Stimulated activated CD4-positive, alpha-beta T cell treated with anti-CD3 and anti-CD28 coated beads, Interleukin-12 subunit alpha, Interleukin-12 subunit beta, amount 100 ng/mL, for 24 hours (primary cell): ENCODE results near the gene EIF4E2.

Source experiments
- DNase-seq, 2 experiments: peaks; one replicate each; pipeline ENCODE4 v3.0.0-alpha.2; 2020; ENCODE audit warnings: low read depth in 2 of 2

EIF4E2 gene

GRCh38 chr2:232538671-232539070, 11.8 kb upstream of the EIF4E2 start:
- no peak for DNase-seq

- DNase-seq = no peak
These were observed 10.9 kb upstream of the EIF4E2 start, which contains the start of gene CHRNG for GRCh38 chr2:232539298-232540231. TSS of gene CHRNG (plus strand) at chr2:232539692. CDS start at chr2:232539748, 56 bp downstream.

GRCh38 chr2:232540441-232541041, 9.9 kb upstream of the EIF4E2 start:
- DNase-seq = no peak

- DNase-seq = no peak
These were observed 9.1 kb upstream of the EIF4E2 start for GRCh38 chr2:232541195-232541960.

- no peak for DNase-seq
These were observed 8.4 kb upstream of the EIF4E2 start for GRCh38 chr2:232541961-232542714.

- DNase-seq = no peak
These were observed 7.6 kb upstream of the EIF4E2 start for GRCh38 chr2:232542715-232543467.

- DNase-seq = no peak
These were observed 7.0 kb upstream of the EIF4E2 start for GRCh38 chr2:232543491-232543890.

- no peak for DNase-seq
These were observed 6.4 kb upstream of the EIF4E2 start for GRCh38 chr2:232543928-232544631.

- no peak for DNase-seq
These were observed 5.8 kb upstream of the EIF4E2 start for GRCh38 chr2:232544674-232545073.

- DNase-seq = no peak
These were observed 4.7 kb upstream of the EIF4E2 start for GRCh38 chr2:232545511-232546375.

GRCh38 chr2:232547991-232548390, 2.5 kb upstream of the EIF4E2 start:
- DNase-seq = no peak

- no peak for DNase-seq
These were observed 685 bp upstream of the EIF4E2 start for GRCh38 chr2:232549655-232550353.

GRCh38 chr2:232551250-232551638, 755 bp downstream of the EIF4E2 start:
- no peak for DNase-seq

GRCh38 chr2:232551776-232552175, 1.3 kb downstream of the EIF4E2 start:
- no peak for DNase-seq

GRCh38 chr2:232556426-232556825, 5.9 kb downstream of the EIF4E2 start:
- DNase-seq = no peak

GRCh38 chr2:232562515-232563151, 12.1 kb downstream of the EIF4E2 start:
- DNase-seq = no peak

GRCh38 chr2:232563580-232563979, 13.1 kb downstream of the EIF4E2 start:
- DNase-seq = no peak

- no peak for DNase-seq
These were observed 17.2 kb downstream of the EIF4E2 start for GRCh38 chr2:232567721-232568120.
